ENCODE data around the gene SLC25A24. TPM values are rescaled to one million over a fixed set of nuclear protein-coding genes. Genes with fewer than 3 reads are reported as not detected.

SLC25A24 gene
- total and polyA plus RNA-seq, 2 of the 13 experiments (the other 11 are each of a cell fraction or from before 2014, with no cell fraction given): 8.0 to 12.4 TPM

- TF ChIP-seq CTCF (CRISPR knock-in tag; IDR thresholded peaks at IDR 0.05): no peak
- TF ChIP-seq BCLAF1 (IDR thresholded peaks at IDR 0.05): no peak
- TF ChIP-seq FOXK1 (CRISPR knock-in tag; IDR thresholded peaks at IDR 0.05; ENCODE audit: borderline replicate concordance, low read depth): no peak
- no peak for TF ChIP-seq WIZ (CRISPR knock-in tag; IDR thresholded peaks at IDR 0.05)
- TF ChIP-seq MAFF (IDR thresholded peaks at IDR 0.05; ENCODE audit: low read depth, low read length): no peak
- no peak for TF ChIP-seq MXI1 (IDR thresholded peaks at IDR 0.05; ENCODE audit: borderline replicate concordance, low read depth, low read length)
- no peak for TF ChIP-seq GTF2F1 (IDR thresholded peaks at IDR 0.05; ENCODE audit: low read length)
- no peak for TF ChIP-seq HIC2 (CRISPR knock-in tag; IDR thresholded peaks at IDR 0.05; ENCODE audit: low read depth)
- no peak for TF ChIP-seq ZNF354B (CRISPR knock-in tag; IDR thresholded peaks at IDR 0.05)
Observed at GRCh38 chr1:108209456-108210108, 9.4 kb upstream of the SLC25A24 start (continued).

Measured in HepG2 (cell line).